Heart left ventricle (tissue), 13 donors: ENCODE measurements around the gene ADAMTSL1.

ENCODE experiments used
- CTCF ChIP-seq, 12 donors: fragments of 200-600 bp; sonication (generic) in 4 of 12; IDR thresholded peaks; one replicate each; pipeline versions ENCODE4 v1.5.0 to v1.8.0; 2018 to 2022; ENCODE audit warnings: antibody characterized with exemption in 12 of 12, mild to moderate bottlenecking in 5 of 12
- POLR2A ChIP-seq, 2 donors: fragments of 450-650 bp; IDR thresholded peaks; one replicate each; pipeline ENCODE4 v1.6.1; 2017; ENCODE audit warnings: antibody characterized with exemption in 2 of 2, mild to moderate bottlenecking in 2 of 2, moderate library complexity in 2 of 2
- donor health status: ischemic (EF 13 %, LVEDD 7.1; RV severe dilation, severe dysfunction).
- donor health status: DM: no; HTN: yes; CAD: no.
- donor health status: DM: no; HTN: no; CAD: no.
- donor health status: ischemic (EF 25% LVEDD 6.9; RV normal size, moderate dysfunction).
- donor health status: ischemic (EF 25% LVEDD 5.7; RV mildly dilated, moderate dysfunction).
- donor health status: ischemic (EF 35%, LVEDD 5.7; RV mildly dilated, moderate dysfunction).
- donor health status: nonischemic (EF 11% LVEDD 7.7; RV severe dilation, severe dysfunction).
- donor health status: DM: yes; HTN: yes; CAD: no.
- donor health status: PGD.
- donor health status: ischemic (EF 29% LVEDD 5.4; RV normal size, mild dysfunction).
- donor health status: nonischemic (EF 23%, LVEDD 6.1; RV moderate dilation, normal function).

- TF ChIP-seq CTCF (IDR thresholded peaks at IDR 0.05) (no peak), POLR2A (IDR thresholded peaks at IDR 0.05) (no peak)
These were observed 416.4 kb downstream of the ADAMTSL1 start for GRCh38 chr9:18890372-18890771.
